Activated CD8-positive, alpha-beta memory T cell treated with anti-CD3 and anti-CD28 coated beads for 4 hours (primary cell): ENCODE data around the gene RFT1.
A peak's percentile ranks its signal among the peaks of the same experiment; 100 is the strongest.
"Not testable (repeated sequence)": the region's sequence is repeated elsewhere in the genome, so short reads cannot be mapped to it uniquely, and the experiment has no call there.

Experiments used
- DNase-seq, 2 donors: peaks; one replicate each; pipeline ENCODE4 v3.0.0-alpha.2; 2020; ENCODE audit warnings: low read depth in 2 of 2

RFT1 gene

DNA sequence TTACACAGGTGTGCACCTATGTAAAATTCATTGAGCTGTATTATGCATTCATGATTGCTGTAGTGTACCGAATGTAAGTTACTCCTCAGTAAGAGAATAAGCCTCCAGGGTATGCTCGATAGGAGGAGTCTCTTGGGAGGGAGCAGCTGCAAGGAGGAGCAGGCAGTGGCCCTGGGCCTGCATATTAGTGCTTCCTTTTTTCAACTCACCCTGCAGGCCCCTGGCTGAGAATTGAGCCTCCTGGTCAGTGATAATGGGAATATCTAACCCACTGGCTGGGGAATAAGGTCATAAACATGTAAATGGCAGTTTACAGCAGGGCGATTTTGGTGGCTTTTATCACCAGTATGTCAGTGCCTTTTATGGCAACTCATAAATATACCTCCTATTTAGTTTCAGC lies 62.7 kb downstream of the RFT1 start:
- DNase-seq, result no peak

DNA sequence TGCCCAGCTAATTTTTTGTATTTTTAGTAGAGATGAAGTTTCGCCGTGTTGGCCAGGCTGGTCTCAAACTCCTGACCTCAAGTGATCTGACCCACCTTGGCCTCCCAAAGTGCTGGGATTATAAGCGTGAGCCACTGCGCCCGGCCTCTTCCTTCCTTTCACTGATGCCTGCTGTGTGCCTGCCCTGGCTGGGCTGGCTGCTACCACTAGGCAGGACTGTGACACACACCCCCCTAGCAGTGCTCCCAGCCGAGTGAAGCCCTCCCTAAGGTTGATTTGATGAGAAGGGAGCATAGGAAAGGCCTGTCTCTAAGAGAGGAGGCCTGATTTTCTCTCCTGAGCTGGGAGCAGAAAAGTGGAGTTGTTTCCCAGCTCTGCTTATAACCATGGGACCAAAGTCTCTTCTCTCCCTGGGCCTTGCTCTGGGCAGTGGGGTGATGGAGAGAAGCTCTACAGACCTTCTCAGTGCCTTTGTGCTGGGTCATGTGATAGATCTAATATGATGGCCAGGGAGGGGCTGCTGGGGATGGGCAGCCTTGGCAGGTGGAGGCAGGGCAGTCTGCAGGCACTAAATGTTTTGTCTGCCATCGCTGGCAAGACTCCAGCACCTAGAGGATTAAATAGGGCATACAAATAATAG lies 64.3 kb downstream of the RFT1 start:
- DNase-seq, result no peak

DNA sequence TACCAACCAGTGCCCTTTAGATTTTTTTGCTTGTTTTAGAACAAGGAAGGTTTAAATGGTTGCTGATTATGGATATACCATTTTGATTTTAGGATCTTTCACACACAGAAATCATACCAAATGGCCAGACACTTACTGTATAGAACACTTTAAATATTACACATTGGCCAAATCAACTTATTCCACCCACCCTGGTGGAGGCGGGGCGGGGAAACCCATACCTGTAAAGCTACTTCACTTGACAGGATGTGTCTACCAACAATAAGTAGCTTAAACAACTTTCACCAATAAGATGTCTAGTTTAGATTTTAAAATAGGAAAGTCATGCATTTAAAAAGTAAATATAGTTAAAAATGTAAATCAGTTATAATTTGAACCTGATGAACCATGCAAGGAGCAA lies 67.3 kb downstream of the RFT1 start:
- DNase-seq, result no peak

DNA sequence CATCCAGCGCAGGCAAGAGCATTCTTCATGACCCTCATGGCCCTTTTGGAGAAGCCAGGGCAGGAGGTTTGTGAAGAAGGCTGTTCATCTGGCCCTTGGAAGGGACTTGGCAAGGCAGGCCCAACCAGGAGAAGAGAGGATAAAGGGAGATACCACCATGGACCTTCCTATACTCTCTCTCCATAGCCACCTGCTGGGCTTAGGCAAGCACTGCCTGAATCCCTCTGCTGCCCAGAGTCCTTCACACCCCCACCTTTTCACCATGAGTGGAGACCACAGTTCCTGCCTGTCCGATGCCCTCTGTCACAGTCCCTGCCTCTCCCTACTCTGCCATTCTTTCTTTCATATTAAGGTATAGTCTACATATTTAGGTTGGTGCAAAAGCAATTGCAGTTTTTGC lies 73.8 kb downstream of the RFT1 start:
- DNase-seq, result no peak

DNA sequence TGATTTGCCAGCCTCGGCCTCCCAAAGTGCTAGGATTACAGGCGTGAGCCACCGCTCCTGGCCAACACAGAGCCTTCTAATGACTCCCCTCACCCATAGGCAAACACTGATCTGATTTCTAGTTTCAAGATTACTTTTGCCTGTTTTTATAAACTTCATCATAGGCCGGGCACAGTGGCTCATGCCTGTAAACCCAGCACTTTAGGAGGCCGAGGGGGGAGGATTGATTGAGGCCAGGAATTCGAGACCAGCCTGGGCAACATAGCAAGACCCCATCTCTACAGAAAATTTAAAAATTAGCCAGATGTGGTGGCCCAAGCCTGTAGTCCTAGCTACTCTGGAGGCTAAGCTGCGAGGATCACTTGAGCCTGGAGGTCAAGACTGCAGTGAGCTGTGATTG lies 76.0 kb downstream of the RFT1 start:
- not testable (repeated sequence) for DNase-seq

DNA sequence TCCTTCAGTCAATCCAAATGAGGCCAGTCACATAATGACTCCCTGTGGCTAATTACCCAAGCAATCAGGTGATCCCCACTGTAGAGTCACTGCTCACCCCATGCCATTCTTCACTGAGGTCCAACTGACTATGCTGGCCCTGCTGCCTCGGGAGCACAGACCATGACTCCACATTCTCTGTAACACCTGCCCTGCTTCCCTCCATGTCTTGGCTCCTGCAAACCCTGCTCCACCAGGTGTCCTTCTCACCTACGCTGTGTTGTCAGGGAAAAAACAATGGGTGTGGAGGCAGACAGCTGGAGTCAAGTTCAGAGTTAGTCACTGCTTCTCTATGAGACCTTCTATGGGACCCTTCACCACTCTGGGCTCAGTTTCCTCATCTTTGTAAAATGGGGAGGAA lies 78.3 kb downstream of the RFT1 start:
- DNase-seq, result no peak

DNA sequence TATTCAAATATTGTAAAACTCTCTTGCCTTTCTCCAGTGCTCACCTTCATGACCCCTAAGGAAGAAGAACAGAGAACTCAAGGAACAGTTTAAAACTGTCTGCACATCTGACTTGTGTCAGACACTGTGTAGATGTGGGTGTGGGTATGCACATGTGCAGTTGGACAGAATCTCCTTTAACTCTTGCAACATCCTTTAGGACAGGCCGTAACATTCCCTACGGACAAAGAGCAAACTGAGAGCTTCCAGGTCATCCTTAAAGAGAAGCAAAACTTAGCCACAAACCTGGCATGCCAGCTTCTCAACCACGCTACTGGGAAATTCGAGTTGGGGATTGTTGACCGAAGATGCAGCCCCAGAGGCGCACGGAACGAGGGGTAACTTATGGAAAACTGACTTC lies 80.2 kb downstream of the RFT1 start:
- no peak for DNase-seq

DNA sequence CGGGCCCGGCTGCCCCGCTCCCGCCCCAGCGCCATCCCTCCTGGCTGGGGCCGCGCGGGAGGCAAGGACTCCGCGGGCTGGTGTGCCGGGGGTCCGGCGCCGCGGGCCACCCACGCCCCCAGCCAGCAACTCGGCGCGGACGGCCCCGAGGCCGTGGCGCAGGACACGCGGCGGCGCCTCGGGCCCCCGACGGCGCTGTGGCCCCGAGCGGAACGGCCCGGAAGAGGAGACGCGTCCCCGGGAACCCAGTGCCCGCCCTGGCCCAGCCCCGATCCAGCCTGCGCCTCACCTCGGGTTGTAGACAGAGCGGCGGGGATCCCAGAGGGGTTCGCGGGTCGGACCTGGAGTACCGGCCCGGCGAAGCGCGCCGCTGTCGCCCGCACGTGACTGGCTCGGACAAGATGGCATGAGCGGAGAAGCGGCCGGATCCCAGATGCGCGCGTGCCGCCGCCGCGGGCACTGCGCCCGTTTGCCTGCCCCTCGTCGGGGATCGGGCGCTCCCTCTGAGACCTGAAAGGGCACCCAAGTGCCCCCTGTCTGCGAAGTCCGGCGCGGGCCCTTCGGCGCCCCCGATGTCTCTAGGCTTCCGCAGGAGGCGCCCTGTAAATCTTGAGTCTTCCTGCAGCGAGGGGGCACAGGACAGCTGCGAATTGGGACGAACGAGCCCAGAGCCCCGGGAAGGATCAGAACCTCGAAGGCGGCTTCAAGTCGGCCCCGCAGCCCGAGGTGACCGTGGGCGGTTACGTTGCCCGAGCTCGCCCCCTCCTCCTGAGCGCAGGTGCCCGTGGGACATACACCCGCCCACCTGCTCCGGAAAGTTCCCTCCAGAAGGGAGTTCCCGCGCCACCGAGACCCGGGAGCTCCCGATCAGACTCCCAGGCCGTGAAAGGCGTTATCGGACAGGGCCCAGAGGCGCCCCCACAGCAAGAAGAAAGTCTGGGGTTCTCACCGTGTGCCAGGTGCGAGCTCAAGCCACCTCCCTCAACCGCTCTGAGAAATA lies 83.8 kb downstream of the RFT1 start:
- DNase-seq, result peak in 1 of 2 donors; percentile 41

DNA sequence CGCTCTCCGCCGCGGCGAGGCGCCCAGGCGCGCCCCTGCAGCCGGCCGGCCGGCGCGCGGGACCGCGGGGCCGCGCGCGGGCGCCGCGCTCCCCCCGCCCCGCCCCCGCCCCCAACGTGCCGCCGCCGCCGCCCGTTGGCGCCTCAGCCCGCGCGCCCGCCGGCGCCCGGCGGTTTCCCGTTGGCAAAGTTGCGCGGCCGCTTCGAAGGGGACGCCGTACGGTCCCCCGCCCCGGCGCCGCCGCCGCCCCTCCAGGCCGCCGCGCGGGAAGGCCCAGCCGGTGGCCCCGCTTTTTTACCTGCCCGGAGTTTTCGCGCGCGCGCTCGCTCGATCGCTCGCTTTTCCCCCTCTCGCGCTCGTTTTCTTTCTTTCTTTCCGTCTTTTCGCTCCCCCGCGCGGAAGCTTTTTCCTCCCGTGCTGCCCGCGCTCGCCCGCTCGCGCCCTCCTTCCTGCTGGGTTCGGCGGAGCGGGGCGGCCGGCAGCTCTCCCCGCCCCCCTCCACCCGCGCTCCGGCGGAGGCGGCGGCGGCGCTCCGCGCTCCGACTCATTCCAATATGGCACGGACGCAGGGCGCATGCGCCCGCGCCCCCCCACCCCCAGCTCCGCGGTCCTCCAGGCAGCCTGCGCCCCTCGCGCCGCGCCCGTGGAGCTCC lies 84.6 kb downstream of the RFT1 start, which contains the start of gene SFMBT1:
TSS of gene SFMBT1 (minus strand) at position 556 of the 653 bp plus-strand sequence. CDS start 76,945 bp downstream, outside the sequence.
- DNase-seq, result peak; percentile 59 to 60

DNA sequence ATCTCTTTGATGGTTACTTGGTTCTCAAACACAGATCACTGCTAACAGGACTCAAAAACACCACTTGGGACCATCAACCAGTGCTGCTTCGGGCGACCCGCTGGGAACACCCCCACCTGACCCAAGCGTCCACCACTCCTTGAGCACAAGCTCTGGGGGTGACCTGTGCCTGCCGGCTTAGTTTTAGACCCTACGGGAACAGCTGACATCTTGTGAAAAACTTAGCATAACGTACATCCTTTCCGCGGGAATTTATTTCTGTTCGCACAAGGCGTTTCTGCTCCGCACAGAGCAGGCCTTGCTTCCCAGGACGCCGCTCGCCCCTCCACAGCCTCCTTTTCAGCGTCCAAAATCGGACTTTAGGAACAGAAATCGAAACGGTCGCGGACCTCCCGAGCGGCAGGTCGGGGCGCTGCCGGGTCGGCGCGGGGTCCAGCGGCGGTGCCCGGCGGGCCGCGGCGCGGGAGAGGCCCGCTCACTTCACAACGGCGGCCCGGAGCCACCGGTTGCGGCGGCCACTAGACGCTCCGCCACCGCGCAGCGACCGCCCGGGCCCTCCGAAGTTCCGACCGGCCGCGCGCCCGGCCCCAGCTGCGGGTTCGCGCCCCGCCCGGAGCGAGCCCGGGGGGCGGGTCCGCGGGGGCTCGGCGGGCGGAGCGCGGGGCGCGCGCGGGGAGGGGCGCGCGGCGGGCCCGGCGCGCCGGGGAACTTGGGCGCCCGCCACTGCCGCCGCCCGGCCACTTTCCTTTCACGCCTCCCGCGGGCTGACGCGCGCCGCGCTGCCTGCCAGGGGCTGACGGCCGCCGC lies 85.3 kb downstream of the RFT1 start:
- DNase-seq, result peak in 1 of 2 donors; percentile 35

DNA sequence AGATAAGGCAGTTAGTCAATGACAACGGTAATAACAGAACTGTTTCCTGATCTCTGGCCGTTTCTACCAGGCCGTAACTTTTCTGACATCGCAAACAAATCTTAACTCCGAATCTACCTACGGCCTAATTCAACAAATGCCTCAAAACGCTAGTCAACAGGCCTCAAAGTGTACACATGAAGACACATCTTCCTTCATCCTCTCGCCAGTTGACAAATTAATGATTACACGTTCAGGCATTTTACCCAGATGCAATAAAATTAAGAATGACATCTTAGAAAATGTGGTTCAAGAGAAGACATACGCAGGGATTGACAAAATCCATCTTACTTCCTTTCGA lies 85.9 kb downstream of the RFT1 start:
- DNase-seq, result no peak

DNA sequence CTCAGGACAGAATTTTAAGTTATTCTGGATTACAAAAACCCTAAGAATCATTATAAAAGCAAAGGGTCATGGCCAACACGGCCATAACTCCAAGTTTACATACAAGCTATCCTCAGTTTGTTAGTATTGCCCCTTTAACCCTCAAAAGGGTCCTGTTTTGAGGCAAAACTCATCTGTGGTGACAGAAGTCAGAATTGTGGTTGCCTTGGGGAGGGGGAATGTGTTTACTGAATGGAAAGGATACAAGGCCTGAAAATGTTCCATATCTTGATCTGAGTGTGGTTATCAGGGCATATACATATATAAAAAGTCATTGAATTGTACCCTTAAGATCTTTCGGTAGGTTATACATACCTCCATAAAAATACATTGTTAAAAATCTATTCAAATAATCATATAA lies 86.5 kb downstream of the RFT1 start:
- DNase-seq, result no peak

DNA sequence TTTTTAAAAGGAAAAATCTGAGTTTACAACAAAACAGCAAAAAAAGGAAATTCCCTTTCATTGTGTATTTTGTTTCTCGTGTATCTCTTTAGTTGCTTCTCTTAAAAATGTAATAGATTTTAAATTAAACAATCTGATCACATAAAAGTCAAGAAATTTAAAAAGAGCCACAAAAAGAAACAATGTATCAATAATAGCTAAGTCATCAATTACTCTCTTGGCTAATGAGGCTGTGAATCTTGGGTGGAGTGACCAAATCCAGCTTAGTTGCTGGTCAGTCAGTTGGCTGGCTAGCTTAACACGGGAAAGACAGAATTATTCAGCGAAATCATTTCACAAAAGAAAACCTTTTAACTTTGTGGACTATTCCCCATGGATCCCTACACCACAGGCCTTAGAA lies 87.6 kb downstream of the RFT1 start:
- no peak for DNase-seq

DNA sequence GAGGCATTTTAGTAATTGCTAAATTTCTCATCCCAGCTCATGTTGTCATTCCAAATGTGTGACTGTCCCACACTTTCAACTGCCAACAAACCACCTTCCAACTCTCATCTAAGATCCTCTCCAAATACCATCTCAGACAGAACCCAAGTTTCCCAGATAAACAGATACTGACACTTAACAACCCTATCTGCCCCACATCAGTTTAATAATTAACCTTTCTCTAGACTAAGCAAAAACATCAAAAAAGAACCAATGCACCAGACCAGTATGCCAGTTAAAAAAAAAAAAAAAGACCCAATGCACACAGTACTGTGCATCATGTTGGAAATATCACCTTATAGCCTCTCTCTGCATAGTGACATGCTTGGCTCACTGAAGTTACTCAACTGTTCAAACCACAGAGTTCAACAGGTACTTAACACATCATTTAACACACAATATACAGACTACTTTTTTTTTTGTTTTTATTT lies 89.8 kb downstream of the RFT1 start:
- no peak for DNase-seq

DNA sequence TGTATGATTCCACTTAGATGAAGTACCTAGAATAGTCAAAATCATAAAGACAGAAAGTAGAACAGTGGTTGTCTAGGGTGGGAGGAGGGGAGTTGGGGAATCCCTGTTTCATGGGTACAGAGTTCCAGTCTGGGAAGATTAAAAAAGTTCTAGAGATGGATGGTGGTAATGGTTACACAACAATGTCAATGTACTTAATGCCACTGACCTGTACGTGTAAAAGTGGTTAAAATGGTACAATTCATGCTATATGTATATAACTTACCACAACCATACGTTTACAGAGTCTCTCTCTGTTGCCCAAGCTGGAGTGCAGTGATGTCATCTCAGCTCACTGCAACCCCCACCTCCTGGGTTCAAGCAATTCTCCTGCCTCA lies 90.9 kb downstream of the RFT1 start:
- no peak for DNase-seq

DNA sequence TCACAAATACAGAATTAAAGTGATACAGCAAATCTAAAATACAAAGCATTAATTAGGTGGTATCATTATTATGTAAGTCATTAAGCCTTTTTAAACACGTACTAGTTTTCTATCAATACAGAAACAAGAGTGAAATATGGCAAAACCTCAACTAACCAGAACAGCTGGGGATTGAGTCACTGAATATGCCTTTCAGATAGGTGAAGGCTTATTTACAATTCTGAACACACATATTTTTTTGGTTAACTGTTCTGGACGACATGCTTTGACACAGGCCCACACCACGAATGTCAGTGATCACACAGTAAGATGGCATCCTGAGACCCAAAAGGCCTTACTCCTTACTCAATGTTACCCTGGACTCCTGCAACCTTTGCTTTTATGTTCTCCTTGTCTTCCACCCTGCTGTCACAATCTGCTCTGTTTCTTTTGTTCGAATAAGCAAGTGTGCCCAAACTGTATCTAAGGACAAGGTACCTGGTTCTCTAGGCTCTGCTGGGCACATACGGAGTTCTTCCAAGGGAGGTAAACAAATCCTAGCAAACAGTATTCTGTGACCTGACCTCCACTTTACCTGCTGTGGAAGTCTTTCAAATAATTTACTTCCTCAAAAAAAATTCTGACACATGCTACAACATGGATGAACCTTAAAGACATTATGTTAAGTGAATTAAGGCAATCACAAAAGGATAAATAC lies 91.4 kb downstream of the RFT1 start:
- no peak for DNase-seq
